GM18526 (cell line): ENCODE measurements around the gene AMPH.

Experiments used
- POLR2A ChIP-seq: IDR thresholded peaks from 3 replicates; pipeline ENCODE4 v1.6.1; 2011; ENCODE audit not compliant: insufficient read length; ENCODE audit errors: extremely low read depth

The AMPH gene

DNA sequence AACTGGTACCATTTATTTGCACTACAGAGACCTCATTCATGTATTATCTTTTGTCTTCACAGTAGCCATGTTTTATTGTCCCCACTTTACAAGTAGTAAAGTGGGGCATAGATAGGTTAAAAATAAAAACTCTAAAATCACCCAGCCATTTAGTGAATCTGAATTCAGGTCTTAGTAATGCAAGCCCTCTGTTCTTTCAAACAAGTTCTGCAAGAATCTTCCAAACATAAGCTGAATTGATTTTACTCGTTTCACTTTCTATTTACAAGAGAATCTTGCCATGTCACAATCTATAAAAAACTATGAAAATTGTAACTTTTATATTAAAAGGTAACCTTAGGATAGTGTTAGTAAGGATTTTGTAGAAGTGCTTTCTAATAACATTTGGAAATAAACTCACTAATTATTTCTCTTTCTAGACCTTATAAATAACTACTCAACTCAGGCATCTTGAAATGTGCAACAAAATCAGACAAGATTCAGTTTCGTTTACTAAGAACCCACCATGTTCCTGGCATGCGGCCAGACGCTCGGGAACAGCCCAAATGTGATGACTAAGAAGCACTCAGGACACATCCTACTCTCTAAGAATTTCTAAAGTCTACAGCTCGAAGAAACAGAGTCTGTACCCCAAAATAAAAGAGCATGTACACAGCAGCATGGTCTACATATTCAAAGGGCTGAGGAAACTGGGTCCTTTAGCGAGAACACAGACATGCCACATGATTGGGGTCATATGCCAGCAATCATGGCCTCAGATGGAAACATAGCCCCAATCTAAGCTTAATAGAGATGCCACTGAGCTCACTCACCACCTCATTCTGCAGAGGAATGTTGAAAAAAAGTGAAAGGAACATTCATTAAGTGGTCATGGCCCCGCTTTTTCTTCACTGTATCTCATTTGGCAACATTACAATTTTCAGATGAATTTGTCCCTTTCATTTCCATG, 167.6 kb downstream of the AMPH start:
- TF ChIP-seq POLR2A = no peak

DNA sequence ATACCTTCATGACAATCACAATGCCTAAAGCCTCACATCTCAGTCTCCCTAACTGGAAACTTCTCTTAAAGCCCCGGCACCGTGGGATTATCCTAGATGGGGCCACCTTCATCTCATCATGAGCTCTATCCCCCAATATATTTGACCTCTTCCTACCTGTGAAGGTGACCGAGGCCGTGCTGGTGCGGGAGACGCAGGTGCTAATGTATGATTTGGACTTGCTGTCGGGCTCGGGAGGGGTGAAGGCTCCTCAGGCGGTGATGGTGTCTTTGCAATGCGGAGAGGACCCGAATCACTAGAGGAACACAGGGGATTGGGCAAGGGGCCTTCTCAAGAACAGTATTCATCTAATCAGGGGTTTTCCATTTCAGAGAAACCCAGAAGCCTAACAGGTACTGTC, 168.4 kb downstream of the AMPH start:
- TF ChIP-seq POLR2A = no peak

DNA sequence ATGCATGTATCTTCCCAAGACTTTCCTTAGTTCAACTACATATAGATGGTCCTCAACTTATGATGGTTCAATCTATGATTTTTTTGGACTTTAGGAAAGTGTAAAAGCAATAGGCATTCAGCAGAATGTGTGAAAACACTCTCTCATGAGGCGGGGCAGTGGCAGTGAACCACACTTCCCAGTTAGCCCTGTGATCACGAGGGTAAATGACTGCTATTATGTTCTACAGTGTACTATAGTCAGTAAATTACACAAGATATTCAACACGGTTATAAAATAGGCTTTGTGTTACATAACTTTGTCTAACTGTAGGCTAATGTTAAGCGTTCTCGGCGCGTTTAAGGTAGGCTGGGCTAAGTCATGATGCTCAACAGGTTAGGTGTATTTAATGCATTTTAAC, 169.3 kb downstream of the AMPH start:
- no peak for TF ChIP-seq POLR2A

DNA sequence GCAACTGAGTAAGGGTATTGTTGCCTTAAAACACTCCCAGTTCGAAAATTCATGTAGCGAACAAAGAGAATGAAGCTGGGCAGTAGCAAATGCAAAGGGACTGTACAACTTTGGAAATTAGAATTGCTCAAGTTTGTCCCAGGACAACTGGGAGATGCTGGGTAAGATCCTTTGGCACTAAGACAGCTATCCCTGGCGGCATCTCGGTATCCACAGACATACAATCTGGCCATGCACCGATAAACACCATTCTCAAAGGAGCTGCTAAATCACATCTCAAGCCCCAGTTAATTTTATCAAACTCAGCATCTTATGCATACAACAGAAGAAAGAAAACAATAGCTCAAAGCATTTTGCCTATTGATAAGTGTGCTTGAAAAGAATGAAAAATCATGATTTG, 177.3 kb downstream of the AMPH start:
- no peak for TF ChIP-seq POLR2A

DNA sequence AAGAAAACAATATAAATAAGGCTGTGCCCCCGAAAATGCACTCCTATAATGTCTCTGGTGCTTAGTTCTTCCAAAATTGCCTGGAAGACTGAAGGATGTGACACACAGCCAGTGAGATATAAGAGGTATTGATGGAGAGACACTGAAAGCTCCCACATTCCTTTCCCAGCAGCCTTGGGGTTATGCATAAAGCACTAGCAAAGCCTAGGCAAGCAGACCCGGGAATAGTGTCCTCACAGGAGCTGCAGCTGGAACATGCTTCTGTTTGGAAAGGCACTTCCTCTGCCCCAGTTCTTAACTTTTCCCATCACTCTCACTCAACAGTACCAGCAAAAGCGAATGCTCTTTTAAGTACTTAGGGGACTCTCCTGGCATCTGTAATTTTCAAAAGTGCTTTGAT, 178.0 kb downstream of the AMPH start:
- no peak for TF ChIP-seq POLR2A

DNA sequence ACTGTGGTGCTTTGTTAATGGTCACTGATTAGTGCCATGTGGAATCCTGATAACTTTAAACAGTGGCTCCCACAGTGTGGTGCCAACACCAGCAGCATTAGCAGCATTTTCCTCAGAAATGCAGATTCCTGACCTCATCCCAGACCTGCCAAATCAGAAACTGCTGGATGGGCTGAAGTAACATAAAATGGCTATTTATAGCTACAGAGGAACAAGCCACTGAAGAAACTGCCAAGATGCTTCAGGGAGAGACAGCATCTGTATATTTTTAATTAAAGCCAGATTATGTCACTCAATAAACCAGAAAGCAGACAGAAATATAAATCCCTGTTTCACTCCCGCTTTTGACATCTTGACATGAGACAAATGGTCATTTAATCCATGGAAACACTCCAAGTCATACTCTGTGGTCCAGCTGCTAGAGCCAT, 178.5 kb downstream of the AMPH start:
- no peak for TF ChIP-seq POLR2A

DNA sequence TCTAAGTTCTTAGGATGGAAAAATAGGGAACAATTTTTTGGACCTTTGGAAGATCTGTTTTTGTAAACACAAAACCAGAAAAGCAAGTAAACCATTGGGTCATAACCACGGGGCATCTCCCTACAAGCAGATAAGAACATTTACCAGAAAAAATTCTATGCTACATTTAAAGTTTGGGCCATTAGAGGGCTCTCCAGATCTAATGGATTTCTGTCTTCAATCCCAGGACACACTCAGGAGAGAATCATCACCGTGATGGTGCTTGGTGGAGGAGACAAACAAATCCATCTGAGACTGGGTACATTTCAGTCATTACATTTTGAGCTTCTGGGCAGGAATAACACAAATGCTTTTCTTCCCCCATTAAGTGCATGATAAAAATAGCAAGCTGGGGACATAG, 179.3 kb downstream of the AMPH start:
- no peak for TF ChIP-seq POLR2A

DNA sequence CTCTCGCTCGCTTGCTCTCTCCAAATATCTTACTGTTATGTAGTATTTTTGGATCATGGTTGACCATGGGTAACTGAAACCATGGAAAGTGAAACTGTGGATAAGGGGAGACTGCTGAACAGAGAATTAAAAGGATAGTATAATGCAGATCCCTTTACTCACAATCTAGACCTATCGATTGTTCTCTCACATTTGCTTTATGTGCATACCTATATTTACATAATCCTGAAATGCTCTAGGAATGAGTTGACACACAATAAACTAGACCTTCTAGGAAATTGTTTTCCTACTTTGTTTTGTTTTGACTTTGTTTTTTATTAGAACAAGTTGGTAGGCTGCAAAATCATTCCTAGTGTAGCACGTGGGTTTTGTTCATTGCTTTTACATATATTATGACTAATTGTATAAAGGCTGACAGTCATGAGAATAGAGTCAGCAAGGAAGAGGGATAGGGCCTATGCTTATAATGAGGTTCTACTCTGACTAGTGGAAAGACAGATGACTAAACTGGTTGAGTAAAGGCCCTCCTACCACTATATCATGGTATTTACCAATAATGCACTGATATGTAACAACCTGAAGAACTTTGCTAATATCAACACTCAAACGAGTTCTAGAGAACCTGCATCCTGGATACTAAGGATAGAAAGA, 182.5 kb downstream of the AMPH start:
- no peak for TF ChIP-seq POLR2A

DNA sequence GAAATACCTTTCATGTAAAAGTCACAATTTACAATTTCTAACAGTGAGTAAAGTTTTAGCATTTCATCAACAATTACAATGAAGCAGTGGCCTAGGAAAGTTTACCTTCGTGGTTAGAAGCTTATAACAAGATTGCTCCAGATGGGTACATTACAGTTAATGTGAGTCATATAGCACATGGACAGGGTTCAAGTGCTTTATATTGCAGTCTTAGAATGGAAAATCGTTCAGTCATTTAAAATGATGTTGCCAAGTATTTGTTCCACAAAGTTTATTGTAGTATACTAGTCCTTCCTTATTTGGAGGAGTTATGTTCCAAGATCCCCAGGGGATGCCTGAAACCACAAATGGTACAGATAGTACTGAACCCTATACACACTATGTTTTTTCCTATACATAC, 183.1 kb downstream of the AMPH start:
- no peak for TF ChIP-seq POLR2A

DNA sequence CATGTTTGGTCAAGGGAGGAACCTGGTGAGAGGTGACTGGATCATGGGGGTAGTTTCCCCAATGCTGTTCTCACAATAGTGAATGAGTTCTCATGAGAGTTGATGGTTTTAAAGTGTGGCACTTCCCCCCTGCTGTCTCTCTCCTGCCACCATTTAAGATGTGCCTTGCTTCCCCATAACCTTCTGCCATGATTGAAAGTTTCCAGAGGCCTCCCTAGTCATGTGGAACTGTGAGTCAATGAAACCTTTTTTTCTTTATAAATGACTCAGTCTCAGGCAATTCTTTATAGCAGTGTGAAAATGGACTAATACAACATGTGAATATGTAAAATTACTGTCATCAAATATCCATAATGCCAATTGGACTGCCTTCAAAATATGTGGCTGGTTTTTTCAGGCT, 192.2 kb downstream of the AMPH start:
- TF ChIP-seq POLR2A = no peak

DNA sequence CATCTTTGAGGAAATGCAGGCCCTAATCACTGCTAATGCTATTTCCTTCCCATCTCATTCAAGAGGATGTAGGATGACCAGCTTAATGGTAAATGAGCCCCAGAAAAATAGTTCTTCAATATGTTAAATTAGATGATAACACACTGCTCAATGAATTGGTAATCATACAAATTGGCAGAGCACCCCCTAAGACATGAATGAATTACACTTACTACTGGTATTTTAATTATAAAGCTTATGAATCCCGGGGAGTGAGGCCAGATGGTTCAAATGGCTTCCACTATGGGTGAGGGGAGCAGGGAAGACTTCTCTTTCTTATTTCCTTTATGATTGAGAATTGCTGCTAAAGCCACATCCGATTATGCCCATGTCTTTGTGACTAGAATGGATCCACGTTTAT, 198.5 kb downstream of the AMPH start:
- no peak for TF ChIP-seq POLR2A

DNA sequence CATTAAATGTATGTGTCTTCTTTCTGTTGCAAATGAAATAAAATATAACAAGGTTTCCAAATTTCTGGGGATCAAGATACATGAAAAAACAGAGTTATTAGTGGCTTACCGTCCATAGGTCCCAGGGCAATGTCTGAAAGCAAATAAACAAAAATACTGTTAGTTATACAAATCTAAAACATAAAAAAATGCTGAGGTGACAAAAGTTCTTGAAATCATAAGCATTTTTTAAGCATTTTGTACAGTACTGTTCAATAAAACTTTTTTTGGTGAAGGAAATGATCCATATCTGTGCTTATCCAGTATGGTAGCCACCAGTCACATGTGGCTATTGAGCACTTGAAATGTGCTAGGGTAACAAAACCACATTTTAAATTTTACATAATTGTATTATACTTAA, 199.1 kb downstream of the AMPH start:
- TF ChIP-seq POLR2A = no peak

DNA sequence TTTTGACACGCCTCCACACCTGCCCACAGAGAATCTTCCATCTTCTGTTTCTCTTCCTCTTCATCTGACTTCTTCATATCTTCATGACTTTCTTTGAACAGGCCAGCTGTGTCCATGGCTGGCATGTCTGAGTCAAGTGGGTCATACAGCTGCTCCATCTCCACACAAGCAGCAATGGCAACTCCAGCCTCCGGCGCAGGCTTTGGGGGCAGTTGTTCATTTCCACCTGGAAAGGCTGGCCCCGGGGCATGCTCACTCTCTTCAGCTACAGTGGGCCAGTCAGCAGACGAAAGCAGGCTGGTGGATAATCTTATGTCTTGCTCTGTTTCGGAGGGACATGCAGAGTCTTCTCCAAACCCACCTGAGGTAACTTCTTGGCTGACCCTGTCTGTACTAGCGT, 202.1 kb downstream of the AMPH start:
- TF ChIP-seq POLR2A = no peak

DNA sequence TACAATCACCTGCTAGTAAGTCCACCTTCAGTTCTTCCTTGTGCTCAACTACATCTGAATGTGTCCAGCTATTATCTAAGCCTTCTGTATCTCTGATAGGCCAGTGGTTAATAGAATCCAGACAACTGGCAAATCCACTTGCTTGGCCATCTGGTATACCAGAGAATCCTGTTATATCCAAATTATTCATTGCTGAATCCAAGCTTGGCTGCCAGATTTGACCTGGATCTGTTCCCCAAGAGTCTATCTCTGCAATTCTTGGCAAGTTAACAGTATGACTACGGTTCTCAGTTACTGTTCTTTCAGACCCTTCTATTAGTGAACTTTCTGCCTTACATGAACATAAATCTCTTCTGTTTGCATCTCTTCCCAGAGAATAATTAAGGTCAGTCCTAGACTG, 203.1 kb downstream of the AMPH start:
- no peak for TF ChIP-seq POLR2A

DNA sequence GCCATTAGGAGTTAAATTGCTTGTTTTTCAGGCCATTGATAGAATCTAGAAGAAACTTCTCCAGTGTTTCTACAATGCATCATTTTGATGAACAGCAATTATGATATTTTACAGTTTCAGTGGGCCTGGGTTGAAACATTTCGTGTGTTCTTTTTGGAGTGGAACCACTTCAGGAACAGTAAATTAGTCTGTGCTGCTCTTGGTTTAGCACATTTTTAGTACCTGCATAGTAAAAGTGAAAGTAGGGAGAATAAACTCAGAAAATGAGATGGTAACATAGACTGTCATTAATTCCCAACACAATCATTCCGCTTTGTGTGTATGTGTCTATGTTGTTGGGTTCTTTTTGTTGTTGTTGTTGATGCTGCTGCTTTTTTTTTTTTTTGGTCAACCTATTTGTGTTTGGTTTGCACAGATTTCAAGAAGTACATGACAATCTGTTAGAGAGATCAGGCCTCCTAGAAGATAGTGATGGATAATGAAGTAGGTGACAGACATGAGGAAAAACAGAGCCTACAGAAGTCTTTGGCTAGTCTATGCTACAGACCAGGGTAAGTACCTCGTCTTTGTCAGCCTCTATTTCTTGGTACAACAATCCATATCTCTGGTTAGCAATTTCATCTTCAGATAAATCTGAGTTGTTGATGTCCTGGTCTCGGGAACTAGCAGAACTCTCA, 203.8 kb downstream of the AMPH start:
- no peak for TF ChIP-seq POLR2A

DNA sequence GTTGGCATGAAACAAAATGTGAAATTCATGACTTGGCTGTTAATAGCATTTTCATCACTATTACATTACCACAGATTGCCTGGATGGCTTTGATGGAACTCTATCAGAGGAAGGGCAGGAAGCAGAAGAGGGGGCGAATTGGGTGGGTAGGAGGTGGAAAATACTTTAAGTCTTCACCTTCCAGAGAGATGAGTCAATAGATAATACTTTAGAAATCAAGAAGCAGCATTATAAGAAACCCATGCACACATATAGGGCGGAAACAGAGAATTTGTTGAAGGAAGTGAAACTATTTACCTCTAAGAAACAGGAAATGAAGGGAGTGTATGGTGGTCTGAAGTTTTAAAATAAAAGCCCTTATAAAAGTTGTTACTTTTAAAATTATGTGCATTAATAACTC, 205.7 kb downstream of the AMPH start:
- no peak for TF ChIP-seq POLR2A
